ENCODE data around the gene NCOA7.

- TF ChIP-seq EZH2 (IDR thresholded peaks at IDR 0.05; ENCODE audit: low read depth) (no peak), CTCF (conservative IDR thresholded peaks at IDR 0.05) (no peak)
Observed at GRCh38 chr6:125750692-125751333, 39.9 kb upstream of the NCOA7 start.

Measured in PC-9 (cell line).